IPS-18a (cell line): ENCODE measurements around the gene DOCK4.

Experiments
- H3K27ac ChIP-seq: one replicate; pipeline ENCODE4 v1.5.1; 2013; ENCODE audit warnings: low read length
- H3K27me3 ChIP-seq: one replicate; pipeline ENCODE4 v1.6.1; 2013; ENCODE audit warnings: mild to moderate bottlenecking, low read length; ENCODE audit not compliant: control insufficient read depth, insufficient read depth
- H3K36me3 ChIP-seq: one replicate; pipeline ENCODE4 v1.6.1; 2013; ENCODE audit warnings: low read depth, low read length; ENCODE audit not compliant: control insufficient read depth
- H3K4me1 ChIP-seq: one replicate; pipeline ENCODE4 v1.6.1; 2013; ENCODE audit warnings: low read depth, low read length; ENCODE audit not compliant: control insufficient read depth
- H3K4me3 ChIP-seq: one replicate; pipeline ENCODE4 v1.5.1; 2013; ENCODE audit warnings: low read length
- H3K9ac ChIP-seq: one replicate; pipeline ENCODE4 v1.6.1; 2013; ENCODE audit warnings: mild to moderate bottlenecking, low read length, moderate library complexity
- H3K9me3 ChIP-seq: one replicate; pipeline ENCODE4 v1.6.1; 2013; ENCODE audit warnings: low read depth, low read length; ENCODE audit not compliant: control insufficient read depth

Gene DOCK4

GRCh38 chr7:112112822-112113255 is 93.4 kb downstream of the DOCK4 start:
- H3K9ac ChIP-seq, result no peak overlapping the region
- H3K36me3 ChIP-seq, result no peaks in the 10 kb centered on the region
- H3K9me3 ChIP-seq, result no peaks in the 10 kb centered on the region
- no peaks in the 10 kb centered on the region for H3K4me1 ChIP-seq
- no peaks in the 10 kb centered on the region for H3K27me3 ChIP-seq
- H3K27ac ChIP-seq, result no peak overlapping the region
- H3K4me3 ChIP-seq, result no peak overlapping the region

GRCh38 chr7:112110651-112111050 is 95.5 kb downstream of the DOCK4 start:
- Histone ChIP-seq H3K4me3 (no peak overlapping the region), H3K4me1 (no peaks in the 10 kb centered on the region), H3K27ac (no peak overlapping the region), H3K9me3 (no peaks in the 10 kb centered on the region), H3K36me3 (no peaks in the 10 kb centered on the region), H3K9ac (no peak overlapping the region), H3K27me3 (no peaks in the 10 kb centered on the region)

GRCh38 chr7:112110175-112110574 is 96.0 kb downstream of the DOCK4 start:
- H3K27me3 ChIP-seq, result no peaks in the 10 kb centered on the region
- no peak overlapping the region for H3K4me3 ChIP-seq
- H3K36me3 ChIP-seq, result no peaks in the 10 kb centered on the region
- no peaks in the 10 kb centered on the region for H3K9me3 ChIP-seq
- no peak overlapping the region for H3K9ac ChIP-seq
- H3K27ac ChIP-seq, result no peak overlapping the region
- no peaks in the 10 kb centered on the region for H3K4me1 ChIP-seq

GRCh38 chr7:112108981-112109380 is 97.2 kb downstream of the DOCK4 start:
- H3K27ac ChIP-seq, result no peak overlapping the region
- H3K4me3 ChIP-seq, result no peak overlapping the region
- H3K36me3 ChIP-seq, result no peaks in the 10 kb centered on the region
- H3K27me3 ChIP-seq, result no peaks in the 10 kb centered on the region
- H3K4me1 ChIP-seq, result no peaks in the 10 kb centered on the region
- H3K9ac ChIP-seq, result no peak overlapping the region
- H3K9me3 ChIP-seq, result no peaks in the 10 kb centered on the region

- H3K4me1 ChIP-seq, result peaks cover 4% of the 10 kb centered on the region
- no peaks in the 10 kb centered on the region for H3K9me3 ChIP-seq
- H3K36me3 ChIP-seq, result no peaks in the 10 kb centered on the region
- H3K9ac ChIP-seq, result no peak overlapping the region
- H3K27me3 ChIP-seq, result no peaks in the 10 kb centered on the region
- no peak overlapping the region for H3K27ac ChIP-seq
- H3K4me3 ChIP-seq, result no peak overlapping the region
Measured at GRCh38 chr7:112105584-112106530, 100.3 kb downstream of the DOCK4 start.

- H3K9ac ChIP-seq, result no peak overlapping the region
- peaks cover 4% of the 10 kb centered on the region for H3K4me1 ChIP-seq
- no peak overlapping the region for H3K27ac ChIP-seq
- no peaks in the 10 kb centered on the region for H3K27me3 ChIP-seq
- H3K4me3 ChIP-seq, result no peak overlapping the region
- no peaks in the 10 kb centered on the region for H3K9me3 ChIP-seq
- no peaks in the 10 kb centered on the region for H3K36me3 ChIP-seq
Measured at GRCh38 chr7:112104120-112104519, 102.1 kb downstream of the DOCK4 start.

- peaks cover 4% of the 10 kb centered on the region for H3K4me1 ChIP-seq
Measured at GRCh38 chr7:112103246-112103645, 103.0 kb downstream of the DOCK4 start.

GRCh38 chr7:112101201-112101846 is 104.9 kb downstream of the DOCK4 start:
- no peaks in the 10 kb centered on the region for H3K27me3 ChIP-seq
- H3K9ac ChIP-seq, result no peak overlapping the region
- H3K4me1 ChIP-seq, result peaks cover 4% of the 10 kb centered on the region
- H3K9me3 ChIP-seq, result no peaks in the 10 kb centered on the region
- H3K4me3 ChIP-seq, result no peak overlapping the region
- no peak overlapping the region for H3K27ac ChIP-seq
- no peaks in the 10 kb centered on the region for H3K36me3 ChIP-seq

More at GRCh38 chr7:112103246-112103645, 103.0 kb downstream of the DOCK4 start:
- Histone ChIP-seq H3K27ac (no peak overlapping the region), H3K27me3 (no peaks in the 10 kb centered on the region), H3K4me3 (no peak overlapping the region), H3K36me3 (no peaks in the 10 kb centered on the region), H3K9ac (no peak overlapping the region), H3K9me3 (no peaks in the 10 kb centered on the region)

- Histone ChIP-seq H3K9me3 (no peaks in the 10 kb centered on the region), H3K27ac (no peak overlapping the region), H3K4me1 (peaks cover 9% of the 10 kb centered on the region)
Measured at GRCh38 chr7:112097524-112097923, 108.7 kb downstream of the DOCK4 start.

GRCh38 chr7:112093409-112093808 is 112.8 kb downstream of the DOCK4 start:
- H3K4me3 ChIP-seq, result no peak overlapping the region
- H3K27me3 ChIP-seq, result no peaks in the 10 kb centered on the region
- no peaks in the 10 kb centered on the region for H3K9me3 ChIP-seq
- no peak overlapping the region for H3K9ac ChIP-seq
- H3K36me3 ChIP-seq, result no peaks in the 10 kb centered on the region
- H3K4me1 ChIP-seq, result peaks cover 17% of the 10 kb centered on the region
- H3K27ac ChIP-seq, result no peak overlapping the region

More at GRCh38 chr7:112097524-112097923, 108.7 kb downstream of the DOCK4 start:
- Histone ChIP-seq H3K27me3 (no peaks in the 10 kb centered on the region), H3K4me3 (no peak overlapping the region), H3K9ac (no peak overlapping the region), H3K36me3 (no peaks in the 10 kb centered on the region)

GRCh38 chr7:112092709-112093395 is 113.3 kb downstream of the DOCK4 start:
- Histone ChIP-seq H3K27me3 (no peaks in the 10 kb centered on the region), H3K9ac (no peak overlapping the region)

More at GRCh38 chr7:112092709-112093395, 113.3 kb downstream of the DOCK4 start:
- H3K36me3 ChIP-seq, result no peaks in the 10 kb centered on the region
- no peak overlapping the region for H3K4me3 ChIP-seq
- no peaks in the 10 kb centered on the region for H3K9me3 ChIP-seq
- no peak overlapping the region for H3K27ac ChIP-seq
- peaks cover 17% of the 10 kb centered on the region for H3K4me1 ChIP-seq
